GM20431 (cell line): Measurements from ENCODE around the gene PDE1C.

Source experiments
- in situ Hi-C: fragments of 300-500 bp; cut with MseI, MboI; formaldehyde crosslinking; loops from one replicate; pipeline ENCODE4 v1.15.0; 2020; ENCODE audit warnings: low sequenced_read_pairs; ENCODE audit not compliant: unreplicated experiment

PDE1C gene

GRCh38 chr7:31747553-31747952 is 322.7 kb downstream of the PDE1C start:
- in situ Hi-C loops = loop anchor here (10.0 to 25.0 kb wide), 2 partner anchors 465 to 597 kb away; no protein-coding TSS in a partner anchor

GRCh38 chr7:31744294-31744874 is 325.8 kb downstream of the PDE1C start:
- in situ Hi-C loops = loop anchor here (10.0 to 25.0 kb wide), 2 partner anchors 468 to 600 kb away; no protein-coding TSS in a partner anchor

- in situ Hi-C loops = loop anchor here (10.0 to 25.0 kb wide), 2 partner anchors 470 to 603 kb away; no protein-coding TSS in a partner anchor
These were observed 328.4 kb downstream of the PDE1C start for GRCh38 chr7:31741852-31742251.

GRCh38 chr7:31735991-31736982 is 333.9 kb downstream of the PDE1C start:
- in situ Hi-C loops = loop anchor here (25.0 kb wide), 1 partner anchor 476 kb away; no protein-coding TSS in a partner anchor

- in situ Hi-C loops = loop anchor here (25.0 kb wide), 1 partner anchor 478 kb away; no protein-coding TSS in a partner anchor
These were observed 335.8 kb downstream of the PDE1C start for GRCh38 chr7:31734456-31734855.

GRCh38 chr7:31729195-31729804 is 340.9 kb downstream of the PDE1C start:
- in situ Hi-C loops = loop anchor here (25.0 kb wide), 1 partner anchor 483 kb away; no protein-coding TSS in a partner anchor

- in situ Hi-C loops = loop anchor here (25.0 kb wide), 2 partner anchors 488 to 587 kb away; no protein-coding TSS in a partner anchor
These were observed 345.5 kb downstream of the PDE1C start for GRCh38 chr7:31724696-31725095.

GRCh38 chr7:31720366-31720765 is 349.8 kb downstream of the PDE1C start:
- in situ Hi-C loops = loop anchor here (25.0 kb wide), 1 partner anchor 583 kb away; no protein-coding TSS in a partner anchor

GRCh38 chr7:31716355-31716754 is 353.9 kb downstream of the PDE1C start:
- in situ Hi-C loops = loop anchor here (25.0 kb wide), 1 partner anchor 579 kb away; no protein-coding TSS in a partner anchor

- in situ Hi-C loops = loop anchor here (25.0 kb wide), 1 partner anchor 573 kb away; no protein-coding TSS in a partner anchor
These were observed 360.0 kb downstream of the PDE1C start for GRCh38 chr7:31710171-31710570.

- in situ Hi-C loops = loop anchor here (25.0 kb wide), 1 partner anchor 570 kb away; no protein-coding TSS in a partner anchor
These were observed 363.1 kb downstream of the PDE1C start for GRCh38 chr7:31707089-31707488.

- in situ Hi-C loops = loop anchor here (25.0 kb wide), 1 partner anchor 568 kb away; no protein-coding TSS in a partner anchor
These were observed 364.8 kb downstream of the PDE1C start for GRCh38 chr7:31705377-31705776.

GRCh38 chr7:31702354-31702753 is 367.9 kb downstream of the PDE1C start:
- in situ Hi-C loops = loop anchor here (25.0 kb wide), 1 partner anchor 565 kb away; no protein-coding TSS in a partner anchor
